ENCODE results near the gene PRDM15.

DNA sequence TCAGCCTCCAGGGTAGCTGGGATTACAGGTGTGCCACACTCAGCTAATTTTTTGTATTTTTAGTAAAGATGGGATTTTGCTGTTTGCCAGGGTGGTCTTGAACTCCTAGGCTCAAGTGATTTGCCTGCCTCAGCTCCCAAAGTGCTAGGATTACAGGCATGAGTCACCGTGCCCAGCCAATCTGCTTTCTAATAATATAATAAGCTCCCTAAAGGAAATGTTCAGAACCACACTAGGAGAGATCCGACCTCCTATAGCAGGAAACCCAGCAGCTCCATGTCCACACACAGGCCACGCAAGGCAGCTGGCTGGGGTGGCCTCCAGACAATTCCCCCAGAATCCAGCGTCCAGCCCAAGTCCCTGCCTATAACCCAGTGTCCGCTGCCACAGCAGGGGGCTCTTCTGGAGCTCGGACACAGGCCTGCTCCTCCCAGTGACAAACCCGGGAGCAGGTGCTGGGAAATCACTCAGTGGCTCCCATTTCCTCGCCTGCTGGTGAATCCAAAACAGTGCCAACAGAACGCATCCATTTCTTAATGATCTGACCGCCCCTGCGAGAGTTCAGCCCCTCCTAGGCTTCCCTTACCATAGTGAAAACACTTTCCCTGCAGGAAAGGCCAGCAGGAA, 119.8 kb downstream of the PRDM15 start:
- no peak for TF ChIP-seq EZH2 (IDR thresholded peaks at IDR 0.05; ENCODE audit: insufficient read depth, poor library complexity, severe bottlenecking)
- no peak for TF ChIP-seq EZH2phosphoT487 (IDR thresholded peaks at IDR 0.05; ENCODE audit: insufficient read depth, low read depth)
